Cardiac ventricle fibroblast (primary cell): ENCODE results near the gene RCBTB1. TPM values are rescaled to one million over a fixed set of nuclear protein-coding genes. Genes with fewer than 3 reads are reported as not detected.

ENCODE experiments used
- total RNA-seq: library from RNA; depleted of rRNA; stranded (reverse); fragments of >200 nt; gene quantifications from 2 replicates; pipeline ENCODE4 v1.2.3, GENCODE V29; 2015

Gene RCBTB1
- total RNA-seq: 9.4 and 9.9 TPM in 2 replicates

DNA sequence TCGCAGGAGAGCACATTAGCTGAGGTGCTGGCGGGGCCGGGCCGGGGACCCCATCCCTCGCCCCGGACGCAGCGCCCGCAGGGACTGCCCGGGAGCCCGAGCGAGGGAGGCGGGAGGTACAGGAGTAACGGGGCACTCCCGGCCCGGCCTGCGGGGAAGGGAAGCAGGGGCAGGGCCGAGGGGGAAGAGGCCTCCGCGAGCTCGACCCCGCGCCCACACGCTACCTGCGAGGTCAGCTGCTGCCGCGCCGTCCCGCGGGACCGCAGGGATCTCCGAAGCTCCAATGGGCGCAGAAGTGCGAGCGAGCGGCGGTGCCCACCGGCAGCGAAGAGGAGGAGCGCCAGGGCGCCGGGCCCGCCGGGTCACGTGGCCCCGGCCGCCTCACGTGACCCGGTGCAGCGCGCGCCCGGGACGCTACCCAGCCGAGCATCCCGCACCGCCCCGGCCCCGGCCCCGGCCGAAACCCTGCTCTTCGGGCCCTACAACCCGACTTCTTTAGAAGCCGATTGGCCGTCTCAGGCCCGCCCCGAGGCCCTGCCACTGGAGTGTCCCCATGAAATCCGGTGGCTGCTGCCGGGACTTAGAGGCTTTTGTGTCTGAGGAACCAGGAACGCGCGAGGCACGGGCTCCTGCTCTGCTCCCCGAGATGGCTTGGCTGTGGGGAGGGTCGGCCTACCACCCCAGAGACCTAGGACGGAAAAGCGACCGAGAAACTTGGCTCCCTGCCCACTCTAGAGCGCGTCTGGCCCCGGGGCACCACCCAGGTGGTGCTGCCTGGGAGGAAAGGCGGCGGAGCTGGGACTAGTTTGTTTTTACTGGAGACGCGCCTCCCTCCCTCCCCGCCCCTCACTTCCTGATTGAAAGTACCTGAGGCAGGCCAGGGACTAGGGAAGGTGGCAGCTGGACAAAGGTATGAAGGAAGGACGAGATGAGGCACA, at the start of gene RCBTB1:
TSS of gene RCBTB1 (minus strand) at position 339 of the 938 bp plus-strand sequence. CDS start 18,279 bp downstream, outside the sequence.

DNA sequence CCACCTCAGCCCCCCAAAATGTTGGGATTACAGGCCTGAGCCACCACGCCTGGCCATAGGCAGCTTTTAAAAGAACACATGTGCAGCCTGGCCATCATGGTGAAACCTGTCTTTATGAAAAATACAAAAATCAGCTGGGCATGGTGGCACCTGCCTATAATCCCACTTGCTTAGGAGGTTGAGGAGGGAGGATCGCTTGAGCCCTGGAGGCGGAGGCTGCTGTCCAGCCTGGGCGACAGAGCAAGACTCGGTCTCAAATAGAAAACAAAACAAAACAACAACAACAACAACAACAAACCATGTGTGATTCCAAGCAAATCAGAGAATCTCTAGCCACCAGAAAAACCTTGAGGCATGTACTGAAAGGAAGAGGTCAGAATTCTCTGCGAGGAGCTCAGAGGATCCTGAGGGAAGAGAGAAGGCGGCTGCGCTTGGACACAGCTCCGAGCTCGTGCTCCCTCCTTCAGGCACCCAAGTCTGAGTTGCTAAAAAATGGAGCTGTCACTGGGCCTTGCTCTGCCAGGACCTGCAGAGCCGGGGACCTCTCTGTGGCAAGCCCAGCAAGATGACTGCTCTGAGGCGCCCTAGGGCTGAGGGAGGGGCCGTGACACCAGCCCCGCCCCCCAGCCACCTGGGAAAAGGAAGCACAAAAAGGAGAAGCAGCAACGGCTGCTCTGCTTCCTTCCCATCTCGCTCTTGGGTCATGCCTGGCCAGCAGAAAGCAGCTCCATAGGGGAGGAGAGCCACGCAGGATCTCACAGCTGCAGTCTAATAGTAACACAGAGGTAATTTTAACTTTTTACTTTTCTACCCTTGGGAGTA, 42.7 kb upstream of the RCBTB1 start, which contains the start of gene ARL11:
TSS of gene ARL11 (plus strand) at position 677 of the 822 bp plus-strand sequence. CDS start 1,941 bp downstream, outside the sequence.

DNA sequence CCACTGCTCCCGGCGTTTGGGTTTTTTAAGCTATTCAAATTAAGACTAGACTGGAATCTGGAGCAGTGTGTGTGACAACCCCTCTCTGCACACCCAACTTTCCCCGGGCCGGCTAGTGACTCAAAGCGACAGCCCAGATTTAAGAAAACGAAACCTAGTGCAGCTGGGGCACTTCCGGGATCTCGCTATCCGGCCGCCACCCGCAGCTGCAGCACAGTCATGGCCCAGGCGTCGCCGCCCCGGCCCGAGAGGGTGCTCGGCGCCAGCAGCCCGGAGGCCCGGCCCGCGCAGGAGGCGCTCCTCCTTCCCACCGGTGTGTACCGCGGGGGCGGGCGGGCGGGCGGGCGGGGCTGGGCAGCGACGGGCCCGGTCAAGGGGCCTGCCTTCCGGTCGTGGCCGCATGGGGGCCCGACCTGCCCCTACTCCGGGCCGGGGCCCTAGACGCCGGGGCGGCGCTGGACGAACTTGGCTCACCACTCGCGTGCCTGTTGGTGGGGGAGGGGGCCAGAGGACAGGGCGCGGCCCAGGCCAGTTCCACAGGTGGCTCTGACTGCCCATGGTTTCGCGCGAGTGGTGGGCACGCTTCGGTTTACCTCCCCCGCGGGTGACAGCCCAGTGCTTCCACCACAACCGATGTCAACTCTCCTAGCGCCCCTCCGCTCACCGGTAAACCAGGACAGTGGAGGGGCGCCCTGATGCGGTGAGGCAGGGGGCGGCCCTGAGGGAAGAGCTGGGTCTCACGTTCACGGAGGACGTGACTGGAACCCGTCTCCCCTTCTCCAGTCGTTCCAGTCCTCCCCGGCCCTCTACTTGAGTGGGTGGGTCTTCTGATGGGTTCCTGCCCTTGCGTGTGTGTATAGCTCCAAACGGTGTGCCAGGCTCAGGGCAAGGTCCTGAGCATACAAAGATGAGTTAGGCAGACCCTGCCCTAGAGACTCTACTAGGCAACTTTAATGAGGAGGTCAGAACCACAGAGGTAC, 89.3 kb downstream of the RCBTB1 start, which contains the start of gene PHF11:
TSS of gene PHF11 (plus strand) at position 171 of the 980 bp plus-strand sequence. CDS start at position 220, 49 bp downstream.

Other genes starting within 250 kb of the RCBTB1 start
- 6.3 and 6.6 TPM in 2 replicates for gene CAB39L, start 141.5 kb downstream of the RCBTB1 start, total RNA-seq
- gene SETDB2, start 141.3 kb downstream of the RCBTB1 start, total RNA-seq: 2.8 and 3.6 TPM in 2 replicates
- 16.8 and 19.0 TPM in 2 replicates for gene PHF11, start 89.6 kb downstream of the RCBTB1 start, total RNA-seq
- not detected in 2 replicates for gene ARL11, start 42.9 kb upstream of the RCBTB1 start, total RNA-seq
- gene EBPL, start 105.9 kb upstream of the RCBTB1 start, total RNA-seq: 79.0 and 96.7 TPM in 2 replicates
- gene KPNA3, start 207.1 kb upstream of the RCBTB1 start, total RNA-seq: 20.0 and 22.7 TPM in 2 replicates